ENCODE measurements around the gene MAGEC1. TPM values are rescaled to one million over a fixed set of nuclear protein-coding genes. Genes with fewer than 3 reads are reported as not detected.

The MAGEC1 gene
- total and polyA plus RNA-seq, 2 experiments from 2014 or later: not detected

GRCh38 chrX:141958675-141959074 is 55.0 kb downstream of the MAGEC1 start (continued):
- TF ChIP-seq JUNB (IDR thresholded peaks at IDR 0.05; ENCODE audit: unreplicated experiment) (no peak), POLR2AphosphoS5 (IDR thresholded peaks at IDR 0.05; ENCODE audit: low read depth) (no peak), NANOG (IDR thresholded peaks at IDR 0.05; ENCODE audit: borderline replicate concordance) (no peak), ZNF114 (CRISPR knock-in tag; IDR thresholded peaks at IDR 0.05) (no peak), EZH2phosphoT487 (IDR thresholded peaks at IDR 0.05; ENCODE audit: unreplicated experiment) (no peak), EZH2 (IDR thresholded peaks at IDR 0.05; ENCODE audit: low read depth, unreplicated experiment) (no peak), ETS1 (IDR thresholded peaks at IDR 0.05) (no peak), ZNF331 (CRISPR knock-in tag; IDR thresholded peaks at IDR 0.05; ENCODE audit: low read depth) (no peak), STAT1 (IDR thresholded peaks at IDR 0.05; ENCODE audit: unreplicated experiment) (no peak), CREB1 (CRISPR knock-in tag; IDR thresholded peaks at IDR 0.05; ENCODE audit: low read depth) (no peak)
- TF ChIP-seq, protein P1, sequence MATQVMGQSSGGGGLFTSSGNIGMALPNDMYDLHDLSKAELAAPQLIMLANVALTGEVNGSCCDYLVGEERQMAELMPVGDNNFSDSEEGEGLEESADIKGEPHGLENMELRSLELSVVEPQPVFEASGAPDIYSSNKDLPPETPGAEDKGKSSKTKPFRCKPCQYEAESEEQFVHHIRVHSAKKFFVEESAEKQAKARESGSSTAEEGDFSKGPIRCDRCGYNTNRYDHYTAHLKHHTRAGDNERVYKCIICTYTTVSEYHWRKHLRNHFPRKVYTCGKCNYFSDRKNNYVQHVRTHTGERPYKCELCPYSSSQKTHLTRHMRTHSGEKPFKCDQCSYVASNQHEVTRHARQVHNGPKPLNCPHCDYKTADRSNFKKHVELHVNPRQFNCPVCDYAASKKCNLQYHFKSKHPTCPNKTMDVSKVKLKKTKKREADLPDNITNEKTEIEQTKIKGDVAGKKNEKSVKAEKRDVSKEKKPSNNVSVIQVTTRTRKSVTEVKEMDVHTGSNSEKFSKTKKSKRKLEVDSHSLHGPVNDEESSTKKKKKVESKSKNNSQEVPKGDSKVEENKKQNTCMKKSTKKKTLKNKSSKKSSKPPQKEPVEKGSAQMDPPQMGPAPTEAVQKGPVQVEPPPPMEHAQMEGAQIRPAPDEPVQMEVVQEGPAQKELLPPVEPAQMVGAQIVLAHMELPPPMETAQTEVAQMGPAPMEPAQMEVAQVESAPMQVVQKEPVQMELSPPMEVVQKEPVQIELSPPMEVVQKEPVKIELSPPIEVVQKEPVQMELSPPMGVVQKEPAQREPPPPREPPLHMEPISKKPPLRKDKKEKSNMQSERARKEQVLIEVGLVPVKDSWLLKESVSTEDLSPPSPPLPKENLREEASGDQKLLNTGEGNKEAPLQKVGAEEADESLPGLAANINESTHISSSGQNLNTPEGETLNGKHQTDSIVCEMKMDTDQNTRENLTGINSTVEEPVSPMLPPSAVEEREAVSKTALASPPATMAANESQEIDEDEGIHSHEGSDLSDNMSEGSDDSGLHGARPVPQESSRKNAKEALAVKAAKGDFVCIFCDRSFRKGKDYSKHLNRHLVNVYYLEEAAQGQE (IDR thresholded peaks at IDR 0.05; ENCODE audit: unreplicated experiment): no peak

Other genes with a start within 250 kb of the MAGEC1 start
- gene SPANXD, start 205.2 kb upstream of the MAGEC1 start, total RNA-seq (2014; rRNA removed; shearing (Covaris generic)): not detected in 2 replicates
- not detected in 2 replicates for gene SPANXD, start 205.2 kb upstream of the MAGEC1 start, polyA plus RNA-seq (2016; fragmentation: Nextera tagmentation; extraction: Ambion mirVana)
- not detected in 2 replicates for gene MAGEC3, start 65.6 kb upstream of the MAGEC1 start, total RNA-seq (2014; rRNA removed; shearing (Covaris generic))
- 0.21 TPM in 1 of 2 replicates, not detected in the other for gene MAGEC3, start 65.6 kb upstream of the MAGEC1 start, polyA plus RNA-seq (2016; fragmentation: Nextera tagmentation; extraction: Ambion mirVana)